ENCODE results near the gene NEGR1. TPM values are rescaled to one million over a fixed set of nuclear protein-coding genes. Genes with fewer than 3 reads are reported as not detected.

The NEGR1 gene
- total RNA-seq, 1 donor from 2014 or later, result 7.6 TPM

GRCh38 chr1:71390518-71390917, 891.8 kb downstream of the NEGR1 start:
- H3K9me3 Mint-ChIP-seq (ENCODE audit: unreplicated experiment), result peaks cover 45% of the 10 kb centered on the region
- DNase-seq (ENCODE audit: extremely low spot score, unreplicated experiment), result no peak
- no peaks in the 10 kb centered on the region for H3K27me3 Mint-ChIP-seq (ENCODE audit: unreplicated experiment)
- H3K4me1 Mint-ChIP-seq (ENCODE audit: unreplicated experiment), result no peaks in the 10 kb centered on the region
- no peak for TF ChIP-seq CTCF (IDR thresholded peaks at IDR 0.05)
- no peak overlapping the region for H3K4me3 Mint-ChIP-seq (ENCODE audit: unreplicated experiment)
- H3K36me3 Mint-ChIP-seq (ENCODE audit: unreplicated experiment), result peaks cover 2% of the 10 kb centered on the region
- no peak overlapping the region for H3K27ac Mint-ChIP-seq (ENCODE audit: unreplicated experiment)

DNA sequence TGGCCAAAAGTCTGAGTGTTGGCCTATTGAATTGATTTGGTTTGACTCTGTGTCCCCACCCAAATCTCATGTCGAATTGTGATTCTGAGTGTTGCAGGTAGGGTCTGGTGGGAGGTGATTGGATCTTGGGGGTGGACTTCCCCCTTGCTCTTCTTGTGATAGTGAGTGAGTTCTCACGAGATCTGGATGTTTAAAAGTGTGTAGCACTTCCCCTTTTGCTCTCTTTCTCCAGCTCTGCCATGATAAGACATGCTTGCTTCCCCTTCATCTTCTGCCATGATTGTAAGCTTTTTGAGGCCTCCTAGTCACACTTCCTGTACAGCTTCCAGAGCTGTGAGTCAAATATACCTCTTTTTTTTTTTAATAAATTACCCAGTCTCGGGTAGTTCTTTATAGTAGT, 904.5 kb downstream of the NEGR1 start:
- no peak for DNase-seq (ENCODE audit: extremely low spot score, unreplicated experiment)
- Mint-ChIP-seq H3K27ac (ENCODE audit: unreplicated experiment) (no peak overlapping the region), H3K4me3 (ENCODE audit: unreplicated experiment) (no peak overlapping the region), H3K4me1 (ENCODE audit: unreplicated experiment) (no peaks in the 10 kb centered on the region), H3K36me3 (ENCODE audit: unreplicated experiment) (no peaks in the 10 kb centered on the region), H3K27me3 (ENCODE audit: unreplicated experiment) (no peaks in the 10 kb centered on the region), H3K9me3 (ENCODE audit: unreplicated experiment) (peaks cover 14% of the 10 kb centered on the region)
- no peak for TF ChIP-seq CTCF (IDR thresholded peaks at IDR 0.05)

DNA sequence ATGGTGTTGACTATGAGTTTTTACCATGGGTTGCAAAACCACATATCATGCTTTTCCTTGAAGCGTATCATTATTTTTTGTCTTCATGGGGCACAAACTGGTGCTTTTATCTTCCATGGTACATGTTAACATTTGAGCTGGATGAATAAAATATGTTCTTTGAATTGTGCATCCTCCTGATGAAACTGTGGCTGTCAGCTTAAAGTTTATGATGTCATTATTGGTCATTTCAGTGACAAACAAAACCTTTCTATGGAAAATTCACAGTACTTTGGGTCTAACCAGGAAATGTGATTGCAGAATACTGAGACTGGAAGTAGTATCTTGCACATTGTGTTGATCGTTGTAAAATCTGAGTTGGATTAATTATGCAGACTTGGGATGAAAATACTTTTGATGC, 909.8 kb downstream of the NEGR1 start:
- no peak overlapping the region for H3K4me3 Mint-ChIP-seq (ENCODE audit: unreplicated experiment)
- peaks cover 2% of the 10 kb centered on the region for H3K27me3 Mint-ChIP-seq (ENCODE audit: unreplicated experiment)
- no peak for DNase-seq (ENCODE audit: extremely low spot score, unreplicated experiment)
- no peak overlapping the region for H3K27ac Mint-ChIP-seq (ENCODE audit: unreplicated experiment)
- TF ChIP-seq CTCF (IDR thresholded peaks at IDR 0.05), result no peak
- H3K9me3 Mint-ChIP-seq (ENCODE audit: unreplicated experiment), result peaks cover 5% of the 10 kb centered on the region
- H3K36me3 Mint-ChIP-seq (ENCODE audit: unreplicated experiment), result no peaks in the 10 kb centered on the region
- no peaks in the 10 kb centered on the region for H3K4me1 Mint-ChIP-seq (ENCODE audit: unreplicated experiment)

GRCh38 chr1:71371581-71371980, 910.8 kb downstream of the NEGR1 start:
- H3K27ac Mint-ChIP-seq (ENCODE audit: unreplicated experiment), result no peak overlapping the region
- H3K9me3 Mint-ChIP-seq (ENCODE audit: unreplicated experiment), result no peaks in the 10 kb centered on the region
- no peak for TF ChIP-seq CTCF (IDR thresholded peaks at IDR 0.05)
- DNase-seq (ENCODE audit: extremely low spot score, unreplicated experiment), result no peak
- H3K27me3 Mint-ChIP-seq (ENCODE audit: unreplicated experiment), result peaks cover 2% of the 10 kb centered on the region
- no peak overlapping the region for H3K4me3 Mint-ChIP-seq (ENCODE audit: unreplicated experiment)
- H3K4me1 Mint-ChIP-seq (ENCODE audit: unreplicated experiment), result no peaks in the 10 kb centered on the region
- H3K36me3 Mint-ChIP-seq (ENCODE audit: unreplicated experiment), result no peaks in the 10 kb centered on the region

DNA sequence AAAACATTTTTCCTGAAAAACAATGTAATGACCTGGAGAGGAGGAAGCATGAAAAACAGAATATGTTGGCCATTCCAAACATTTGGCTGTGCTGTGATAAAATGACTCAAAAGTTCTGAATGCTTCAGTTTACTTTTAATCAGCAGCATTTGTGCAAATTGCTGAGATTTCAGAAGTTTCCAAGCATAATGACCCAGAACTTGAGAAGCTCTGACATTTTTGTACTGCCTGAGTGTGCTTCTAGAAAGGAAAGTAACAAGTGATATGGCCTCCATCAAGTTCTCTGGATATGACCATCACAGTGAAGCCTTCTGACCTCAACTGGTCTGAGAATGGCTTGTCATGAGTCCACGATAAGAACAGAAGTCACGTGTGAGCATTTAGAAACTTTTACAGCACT, 918.1 kb downstream of the NEGR1 start:
- no peaks in the 10 kb centered on the region for H3K36me3 Mint-ChIP-seq (ENCODE audit: unreplicated experiment)
- H3K9me3 Mint-ChIP-seq (ENCODE audit: unreplicated experiment), result peaks cover 4% of the 10 kb centered on the region
- H3K4me3 Mint-ChIP-seq (ENCODE audit: unreplicated experiment), result no peak overlapping the region
- no peak overlapping the region for H3K27ac Mint-ChIP-seq (ENCODE audit: unreplicated experiment)
- no peak for DNase-seq (ENCODE audit: extremely low spot score, unreplicated experiment)
- peaks cover 3% of the 10 kb centered on the region for H3K4me1 Mint-ChIP-seq (ENCODE audit: unreplicated experiment)
- TF ChIP-seq CTCF (IDR thresholded peaks at IDR 0.05), result no peak
- H3K27me3 Mint-ChIP-seq (ENCODE audit: unreplicated experiment), result peaks cover 6% of the 10 kb centered on the region
